GM21423 (cell line): ENCODE data around the gene PIAS3.
"Not testable (repeated sequence)": the region's sequence is repeated elsewhere in the genome, so short reads cannot be mapped to it uniquely, and the experiment has no call there.

Source experiments
- ATAC-seq: cut with Tn5 transposase; IDR thresholded peaks from one replicate; pipeline ENCODE4 v1.9.1; 2021; ENCODE audit warnings: mild to moderate bottlenecking, moderate library complexity; ENCODE audit not compliant: unreplicated experiment

The PIAS3 gene

GRCh38 chr1:145826030-145826429 lies 32.9 kb downstream of the PIAS3 start:
- ATAC-seq, result no peak

- no peak for ATAC-seq
Measured at GRCh38 chr1:145824499-145824842, 34.4 kb downstream of the PIAS3 start.

DNA sequence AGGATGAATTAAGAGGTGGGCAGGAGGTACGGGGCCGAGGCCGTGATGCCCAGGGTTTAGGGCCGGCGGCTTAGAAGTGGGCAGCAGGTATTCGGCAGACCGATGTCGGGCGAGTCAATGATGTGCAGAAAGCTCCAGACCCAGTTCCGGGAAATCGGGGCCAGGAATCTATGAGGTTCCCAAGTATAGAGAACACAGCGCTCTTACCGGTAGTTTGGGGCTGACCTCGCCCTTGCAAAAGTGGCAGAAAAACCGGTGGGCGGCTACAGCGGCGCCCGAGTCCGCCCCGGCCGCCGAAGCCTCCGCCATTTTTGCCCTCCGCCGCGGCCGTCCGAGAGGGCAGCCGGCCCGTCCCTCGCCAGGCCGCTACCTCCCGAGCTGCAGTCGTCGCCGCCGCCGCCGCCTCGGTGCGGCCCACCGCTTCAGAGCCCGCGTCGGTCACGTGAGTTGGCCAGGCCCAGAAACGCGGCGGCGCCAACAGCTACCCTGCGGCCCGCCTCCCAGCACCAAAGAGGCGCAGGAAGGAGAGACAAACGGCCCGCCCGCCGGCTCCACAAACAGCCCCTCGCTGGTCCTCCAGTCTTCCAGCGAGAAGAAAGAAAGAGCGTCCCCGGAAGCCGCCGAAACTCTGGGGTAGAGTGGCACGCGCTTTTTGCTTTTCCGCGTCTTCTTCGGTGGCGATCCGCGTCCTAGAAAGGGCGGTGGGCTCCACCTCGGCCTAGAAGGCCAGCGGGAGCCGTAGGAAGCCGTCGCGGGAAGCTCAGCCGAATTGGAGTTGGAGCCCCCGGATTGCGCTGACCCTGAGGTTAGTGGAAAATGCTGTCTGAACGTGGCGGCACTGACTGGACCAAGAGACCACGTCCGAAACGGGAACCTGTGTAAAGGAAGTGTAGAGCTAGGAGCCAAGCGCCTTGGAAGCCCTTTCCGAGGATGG lies 35.0 kb downstream of the PIAS3 start, which contains the start of the genes POLR3C and RNF115:
TSS of gene POLR3C (plus strand) at position 636 of the 934 bp plus-strand sequence. CDS start 1,577 bp downstream, outside the sequence.
TSS of gene RNF115 (minus strand) at position 531 of the 934 bp plus-strand sequence. CDS start at position 309, 222 bp downstream.
- ATAC-seq, result peak; percentile 84

- ATAC-seq, result not testable (repeated sequence)
Measured at GRCh38 chr1:145822779-145823331, 36.0 kb downstream of the PIAS3 start.

DNA sequence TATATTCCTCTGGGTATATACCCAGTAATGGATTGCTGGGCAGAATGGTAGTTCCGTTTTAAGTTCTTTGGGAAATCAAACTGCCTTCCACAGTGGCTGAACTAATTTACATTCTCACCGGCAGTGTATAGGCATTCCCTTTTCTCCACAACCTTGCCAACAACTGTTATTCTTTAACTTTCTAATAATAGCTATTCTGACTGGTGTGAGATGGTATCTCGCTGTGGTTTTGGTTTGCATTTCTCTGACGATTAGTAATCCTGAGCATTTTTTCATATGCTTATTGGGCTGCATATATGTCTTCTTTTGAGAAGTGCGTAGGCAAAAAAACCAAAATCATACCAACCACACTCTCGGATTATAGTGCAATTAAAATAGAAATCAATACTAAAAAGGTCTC lies 40.8 kb downstream of the PIAS3 start:
- ATAC-seq, result not testable (repeated sequence)

DNA sequence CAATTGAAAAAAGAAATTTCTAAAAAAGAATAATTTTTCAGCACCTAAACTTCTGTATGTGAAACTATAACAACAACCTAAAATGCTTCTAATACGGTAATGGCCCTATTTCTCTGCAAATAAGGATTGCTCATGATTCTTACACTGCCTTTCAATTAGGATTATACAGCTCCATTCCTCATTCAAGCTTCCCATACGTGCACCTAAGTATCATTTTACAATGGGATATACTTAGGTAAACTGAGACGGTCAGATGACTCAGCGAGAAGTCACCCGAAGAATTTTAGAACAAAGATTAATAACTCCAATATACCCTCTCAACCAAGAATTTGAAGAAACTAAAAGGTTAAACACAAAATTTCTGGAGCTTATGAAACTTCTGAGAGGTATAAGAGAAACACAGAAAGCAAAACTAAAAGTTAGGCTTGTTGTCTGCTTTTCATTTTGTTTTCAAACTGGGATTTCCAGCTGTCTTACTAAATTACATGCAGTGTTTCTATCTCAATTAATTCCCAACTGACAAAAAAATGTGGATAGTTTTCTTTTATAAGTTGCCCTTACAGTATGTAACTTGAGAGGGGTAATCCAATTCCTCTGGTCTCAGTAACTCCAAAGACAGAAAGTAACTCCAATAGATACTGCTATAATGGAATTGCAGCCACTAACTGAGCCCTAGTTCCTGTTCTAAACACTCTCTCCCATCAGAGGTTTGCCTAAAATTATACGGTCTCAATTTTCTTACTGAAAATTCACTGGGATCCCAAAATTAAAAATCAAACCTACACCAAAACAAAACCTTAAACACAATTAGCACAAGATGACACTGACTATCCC lies 45.7 kb downstream of the PIAS3 start:
- not testable (repeated sequence) for ATAC-seq

GRCh38 chr1:145806844-145807243 lies 52.0 kb downstream of the PIAS3 start:
- ATAC-seq, result no peak

DNA sequence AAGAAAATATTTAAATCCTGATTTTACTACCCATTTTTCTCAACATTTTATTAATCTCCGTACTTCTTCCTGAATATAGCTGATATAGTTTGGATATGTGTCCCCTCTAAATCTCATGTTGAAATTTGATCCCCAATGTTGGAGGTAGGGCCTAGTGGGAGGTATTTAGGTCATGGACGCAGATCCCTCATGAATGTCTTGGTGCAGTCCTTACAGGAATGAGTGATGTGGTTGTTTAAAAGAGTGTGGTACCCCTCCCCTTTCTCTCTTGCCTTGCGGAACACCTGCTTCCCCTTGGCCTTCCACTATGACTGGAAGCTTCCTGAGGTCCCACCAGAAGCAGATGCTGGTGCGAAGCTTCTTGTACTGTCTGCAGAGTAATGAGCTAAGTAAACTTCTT lies 52.5 kb downstream of the PIAS3 start:
- ATAC-seq, result no peak

DNA sequence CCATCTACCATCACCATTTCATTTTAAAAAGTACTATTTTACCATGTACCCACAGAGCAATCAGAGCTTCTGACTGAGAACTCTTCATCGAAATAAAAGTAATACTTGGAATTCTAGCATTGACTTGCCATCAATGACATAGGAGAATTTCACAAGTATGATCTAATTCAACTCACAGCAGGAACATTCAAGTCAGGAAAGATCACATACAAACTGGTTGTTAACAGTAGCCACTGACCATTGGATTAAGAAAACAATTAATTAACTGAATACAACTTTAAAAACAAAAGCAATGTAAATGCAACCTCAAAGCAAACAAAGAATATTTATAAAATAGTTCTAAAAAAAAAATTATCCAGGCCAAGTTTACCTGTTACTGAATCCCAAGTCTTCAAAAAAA lies 53.8 kb downstream of the PIAS3 start:
- ATAC-seq, result no peak

GRCh38 chr1:145804235-145805045 lies 54.4 kb downstream of the PIAS3 start:
- ATAC-seq, result no peak

DNA sequence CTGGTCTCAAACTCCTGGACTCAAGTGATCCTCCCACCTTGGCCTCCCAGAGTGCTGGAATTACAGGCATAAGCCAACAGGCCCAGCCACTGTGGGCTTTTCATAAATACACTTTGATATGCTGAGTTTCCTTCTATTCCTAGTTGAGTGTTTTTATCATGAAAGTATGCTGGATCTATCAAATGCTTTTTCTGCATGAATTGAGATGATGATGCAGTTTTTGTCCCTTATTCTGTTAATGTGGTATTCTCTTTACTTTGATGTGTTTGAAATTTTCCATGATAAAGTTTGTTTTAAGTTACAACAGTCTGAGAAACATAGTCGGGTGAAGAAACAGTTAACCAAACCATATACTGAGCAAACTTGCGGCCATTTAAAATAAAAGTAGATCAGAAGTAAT lies 59.1 kb downstream of the PIAS3 start:
- ATAC-seq, result no peak
